GM18519 (cell line): ENCODE results near the gene NCK1.

ENCODE experiments used
- ATAC-seq: cut with Tn5 transposase; IDR thresholded peaks from one replicate; pipeline ENCODE4 v1.9.1; 2021; ENCODE audit warnings: mild to moderate bottlenecking, moderate library complexity; ENCODE audit not compliant: unreplicated experiment, low FRiP score

Gene NCK1

DNA sequence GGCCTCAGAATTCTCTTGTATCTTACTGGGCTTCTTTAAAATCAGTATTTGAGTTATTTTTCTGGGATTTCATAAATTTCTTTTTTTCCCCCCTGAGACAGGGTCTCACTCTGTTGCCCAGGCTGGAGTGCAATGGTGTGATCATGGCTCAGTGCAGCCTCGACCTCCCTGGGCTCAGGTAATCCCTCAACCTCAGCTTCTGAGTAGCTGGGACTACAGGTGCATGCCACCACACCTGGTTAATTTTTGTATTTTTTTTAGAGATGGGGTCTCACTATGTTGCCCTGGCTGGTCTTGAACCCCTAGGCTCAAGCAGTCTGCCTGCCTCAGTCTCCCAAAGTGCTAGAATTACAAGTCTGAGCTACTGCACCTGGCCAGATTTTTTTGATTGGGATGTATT lies 43.5 kb downstream of the NCK1 start:
- ATAC-seq, result no peak

DNA sequence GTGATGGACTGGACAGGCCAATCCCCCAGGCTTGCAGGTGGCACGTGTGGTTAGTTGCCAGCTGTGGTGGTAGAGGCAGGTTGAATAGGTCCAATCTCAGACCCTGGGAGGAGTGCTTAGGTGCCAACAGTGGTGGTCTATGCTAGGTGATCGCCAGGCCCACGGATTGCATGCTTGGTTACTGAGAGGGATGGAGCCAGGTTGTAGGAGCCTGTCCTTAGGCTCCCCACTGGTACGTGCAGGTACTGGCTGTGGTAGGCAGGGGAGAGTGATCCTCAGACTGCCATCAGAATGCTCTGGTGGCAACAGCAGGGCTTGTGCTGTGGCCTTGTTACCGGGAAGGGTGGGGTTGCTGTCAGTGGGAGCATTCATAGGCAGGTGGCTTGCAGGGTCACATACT lies 44.7 kb downstream of the NCK1 start:
- ATAC-seq, result no peak

DNA sequence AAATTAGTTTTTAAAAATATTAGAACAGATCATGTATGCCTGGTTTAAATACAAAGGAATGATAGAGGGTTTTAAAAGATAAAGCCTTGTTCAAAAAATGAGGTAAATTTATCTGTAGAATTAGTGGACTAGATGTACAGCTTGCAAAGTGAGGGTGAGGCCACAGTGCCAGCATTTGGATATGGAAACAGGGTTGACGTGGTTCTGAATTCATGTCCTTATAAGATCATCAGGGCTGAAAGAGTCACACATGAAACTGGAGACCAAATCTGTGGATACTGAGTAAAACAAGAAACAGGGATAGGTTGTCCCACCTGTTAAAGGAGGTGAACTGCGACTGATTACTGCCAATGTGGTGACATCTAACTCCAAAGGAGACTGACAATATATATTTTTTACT lies 46.3 kb downstream of the NCK1 start:
- no peak for ATAC-seq

DNA sequence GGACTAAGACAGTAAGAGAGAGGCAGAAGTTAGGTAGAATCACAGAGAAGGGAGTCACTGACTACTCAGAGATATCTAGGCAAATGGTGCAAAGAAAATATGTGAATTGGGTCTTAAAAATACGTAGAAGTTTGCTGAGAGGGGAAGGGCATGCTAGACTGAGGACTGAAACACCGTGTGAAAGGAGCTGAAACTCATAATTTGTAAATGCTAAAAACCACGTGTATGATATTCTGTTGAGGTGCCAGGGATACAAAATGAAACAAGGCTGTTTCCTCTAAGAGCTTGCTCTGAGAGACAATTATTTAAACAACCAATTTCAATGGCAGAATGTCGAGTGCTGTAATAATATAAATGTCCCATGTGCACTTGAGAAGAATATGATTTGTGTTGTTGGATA lies 47.2 kb downstream of the NCK1 start:
- no peak for ATAC-seq

DNA sequence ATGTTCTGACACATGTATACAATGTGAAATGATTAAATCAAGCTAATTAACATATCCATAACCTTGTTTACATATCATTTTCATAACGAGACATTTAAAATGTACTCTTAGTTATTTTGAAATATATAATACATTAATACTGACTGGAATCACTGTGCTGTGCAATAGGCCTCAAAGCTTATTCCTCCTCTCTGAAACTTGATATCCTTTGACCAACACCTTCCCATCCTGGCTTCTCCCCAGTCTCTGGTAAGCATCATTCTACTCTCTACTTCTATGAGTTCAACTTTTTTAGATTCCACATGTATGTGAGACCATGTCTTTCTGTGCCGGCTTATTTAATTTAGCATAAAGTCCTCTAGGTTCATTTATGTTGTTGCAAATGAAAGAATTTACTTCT lies 48.7 kb downstream of the NCK1 start:
- no peak for ATAC-seq

DNA sequence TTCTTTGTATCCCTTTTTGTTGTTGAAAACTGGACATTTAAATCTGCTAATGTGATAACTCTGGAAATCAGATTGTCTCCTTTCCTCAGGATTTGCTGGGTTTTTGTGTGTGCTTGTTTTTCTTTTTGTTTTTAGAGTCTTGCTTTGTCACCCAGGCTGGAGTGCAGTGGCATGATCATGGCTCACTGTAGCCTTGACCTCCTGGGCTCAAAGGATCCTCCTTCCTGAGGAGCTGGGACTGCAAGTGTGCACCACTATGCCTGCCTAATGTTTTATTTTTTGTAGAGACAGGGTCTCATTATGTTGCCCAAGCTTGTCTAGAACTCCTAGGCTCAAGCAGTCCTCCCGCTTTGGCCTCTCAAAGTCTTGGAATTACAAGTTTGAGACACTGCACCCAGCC lies 51.2 kb downstream of the NCK1 start:
- no peak for ATAC-seq

DNA sequence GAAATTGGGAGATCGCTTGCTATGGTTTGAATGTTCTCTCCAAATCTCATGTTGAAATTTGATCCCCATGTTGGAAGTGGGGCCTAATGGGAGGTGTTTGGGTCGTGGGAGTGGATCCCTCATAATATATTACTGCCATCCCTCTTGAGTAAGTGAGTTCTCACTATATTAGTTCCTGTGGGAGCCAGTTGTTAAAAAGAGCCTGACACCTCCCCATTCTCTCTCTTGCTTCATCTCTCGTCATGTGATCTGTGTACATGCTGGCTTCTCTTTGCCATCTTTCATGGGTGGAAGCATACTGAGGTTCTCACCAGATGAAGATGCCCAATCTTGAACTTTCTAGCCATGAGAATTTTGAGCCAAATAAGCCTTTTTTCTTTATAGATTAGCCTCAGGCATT lies 52.7 kb downstream of the NCK1 start:
- no peak for ATAC-seq

DNA sequence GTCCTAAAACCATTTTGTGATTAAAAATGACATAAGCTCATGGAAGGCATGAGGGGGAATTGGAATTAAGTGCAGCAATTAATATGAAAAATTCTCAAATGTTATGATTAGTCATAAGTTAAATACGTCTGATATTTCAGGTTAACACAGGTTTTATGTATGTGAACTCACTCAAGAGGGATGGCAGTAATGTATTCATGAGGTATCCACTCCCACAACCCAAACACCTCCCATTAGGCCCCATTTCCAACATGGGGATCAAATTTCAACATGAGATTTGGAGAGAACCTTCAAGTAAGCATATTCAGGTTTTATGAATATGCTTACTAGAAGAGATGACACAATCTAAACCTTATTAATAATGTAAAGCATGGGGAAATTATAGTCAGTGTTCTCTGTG lies 54.2 kb downstream of the NCK1 start:
- no peak for ATAC-seq

DNA sequence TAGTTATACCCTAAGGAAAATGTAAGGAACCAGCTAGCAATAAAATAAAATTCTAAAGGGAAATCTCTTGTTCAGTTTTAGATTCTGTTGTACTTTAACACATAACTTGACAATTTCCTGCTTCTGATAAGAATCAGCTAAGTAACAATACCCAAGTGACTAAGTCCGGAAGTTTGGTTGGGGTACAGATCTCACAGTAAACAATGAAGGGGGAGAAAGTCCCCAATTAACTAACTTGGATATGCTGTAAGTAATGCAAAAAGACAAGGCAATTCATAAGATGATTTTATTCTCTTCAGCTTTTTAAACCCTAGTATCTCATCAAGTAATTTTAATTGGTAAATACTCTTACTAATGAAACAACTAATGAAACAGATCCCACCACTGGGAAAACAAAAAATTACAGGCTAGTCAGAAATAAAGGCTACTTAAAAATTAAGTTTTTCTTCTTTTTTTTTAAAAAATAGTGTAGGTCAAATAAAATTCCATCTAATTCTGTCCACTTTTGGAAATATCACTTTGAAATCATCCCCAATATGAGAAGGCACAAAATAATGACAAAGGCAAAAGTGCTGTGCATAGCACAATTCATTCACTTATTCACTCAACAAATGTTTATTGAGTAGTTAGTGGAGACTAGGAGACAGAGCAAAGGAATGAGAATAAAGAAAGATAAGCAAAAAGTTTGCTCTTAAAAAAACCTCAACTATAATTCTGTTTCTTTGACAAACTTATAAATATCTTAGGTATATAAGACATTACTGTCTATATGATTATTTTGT lies 58.0 kb downstream of the NCK1 start:
- peak; percentile 81 for ATAC-seq

DNA sequence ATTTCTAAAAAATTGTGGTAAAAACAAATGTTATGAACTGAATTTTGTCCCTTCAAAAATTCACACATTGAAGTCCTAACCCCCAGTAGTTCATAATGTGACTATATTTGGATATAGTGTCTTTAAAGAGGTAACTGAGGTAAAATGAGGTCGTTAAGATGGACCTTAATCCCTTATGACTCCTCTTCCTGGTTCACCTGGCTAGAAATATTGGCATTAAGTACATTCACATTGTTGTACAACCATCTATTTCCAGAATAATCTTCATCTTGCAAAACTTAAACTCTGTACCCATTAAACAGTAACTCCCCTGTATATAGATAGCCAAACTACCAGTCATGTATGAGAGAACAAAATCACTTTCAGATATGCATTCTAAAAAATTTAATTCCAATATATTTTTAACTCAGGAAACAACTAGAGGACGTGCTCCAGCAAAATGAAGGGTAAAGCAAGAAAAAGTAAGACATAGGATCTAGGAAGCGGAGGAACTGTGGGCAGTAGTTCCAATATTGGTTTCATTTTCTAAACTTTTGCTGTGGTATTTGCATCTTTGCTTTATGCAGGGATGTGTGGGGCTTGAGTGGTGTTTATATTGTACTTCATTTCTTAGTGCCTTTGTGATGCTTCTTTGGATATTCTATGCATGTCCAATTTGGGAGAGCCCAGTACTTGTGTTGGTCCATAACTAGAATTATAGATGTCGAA lies 59.0 kb downstream of the NCK1 start:
- ATAC-seq, result no peak

DNA sequence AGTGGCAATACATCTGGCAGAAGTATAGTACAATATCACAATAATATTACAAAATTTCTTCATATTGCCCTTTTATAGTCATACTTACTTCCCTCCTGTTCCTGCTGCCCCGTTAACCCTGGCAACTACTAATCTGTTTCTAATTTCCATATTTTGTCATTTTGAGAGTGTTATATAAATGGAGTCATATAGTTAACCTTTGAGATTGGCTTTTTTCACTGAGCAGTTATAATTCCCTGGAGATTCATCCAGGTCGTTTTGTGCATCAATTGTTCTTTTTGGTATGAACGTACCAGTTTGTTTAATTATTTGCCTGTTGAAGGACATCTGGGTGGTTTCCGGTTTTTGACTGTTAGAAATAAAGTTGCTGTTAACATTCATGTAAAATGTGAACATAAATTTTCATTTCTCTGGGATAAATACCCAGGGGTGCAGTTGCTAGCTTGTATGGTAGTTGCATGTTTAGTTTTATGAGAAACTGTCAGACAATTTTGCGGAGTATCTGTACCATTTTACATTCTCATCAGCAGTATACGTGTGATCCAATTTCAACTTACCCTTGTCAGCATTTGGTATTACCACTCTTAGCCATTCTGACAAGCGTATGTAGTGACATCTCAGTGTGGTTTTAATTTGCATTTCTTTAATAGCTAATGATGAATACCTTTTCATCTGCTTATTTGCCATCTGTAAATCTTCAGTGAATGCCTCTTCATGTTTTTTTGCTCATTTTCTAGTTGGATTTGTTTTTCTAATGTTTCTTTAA lies 63.6 kb downstream of the NCK1 start:
- no peak for ATAC-seq

DNA sequence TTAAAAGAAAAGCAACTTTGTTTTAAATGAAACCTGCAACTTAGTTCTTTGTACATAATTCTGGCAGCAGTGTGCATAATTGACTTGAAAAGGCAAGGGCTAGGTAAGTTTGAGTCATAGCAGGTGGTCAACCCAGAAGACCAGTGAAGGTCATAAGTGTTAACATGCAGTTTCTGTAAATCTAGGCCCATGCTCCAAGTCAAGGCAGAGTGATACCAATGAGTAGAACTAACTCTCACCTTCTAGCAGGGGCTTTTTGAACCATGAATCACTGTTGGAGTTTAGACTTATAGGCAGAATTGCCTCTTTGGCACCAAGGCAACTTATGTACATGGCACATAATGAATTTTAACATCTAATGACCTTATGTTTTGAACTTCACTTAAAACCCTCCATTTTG lies 66.2 kb downstream of the NCK1 start:
- ATAC-seq, result no peak

DNA sequence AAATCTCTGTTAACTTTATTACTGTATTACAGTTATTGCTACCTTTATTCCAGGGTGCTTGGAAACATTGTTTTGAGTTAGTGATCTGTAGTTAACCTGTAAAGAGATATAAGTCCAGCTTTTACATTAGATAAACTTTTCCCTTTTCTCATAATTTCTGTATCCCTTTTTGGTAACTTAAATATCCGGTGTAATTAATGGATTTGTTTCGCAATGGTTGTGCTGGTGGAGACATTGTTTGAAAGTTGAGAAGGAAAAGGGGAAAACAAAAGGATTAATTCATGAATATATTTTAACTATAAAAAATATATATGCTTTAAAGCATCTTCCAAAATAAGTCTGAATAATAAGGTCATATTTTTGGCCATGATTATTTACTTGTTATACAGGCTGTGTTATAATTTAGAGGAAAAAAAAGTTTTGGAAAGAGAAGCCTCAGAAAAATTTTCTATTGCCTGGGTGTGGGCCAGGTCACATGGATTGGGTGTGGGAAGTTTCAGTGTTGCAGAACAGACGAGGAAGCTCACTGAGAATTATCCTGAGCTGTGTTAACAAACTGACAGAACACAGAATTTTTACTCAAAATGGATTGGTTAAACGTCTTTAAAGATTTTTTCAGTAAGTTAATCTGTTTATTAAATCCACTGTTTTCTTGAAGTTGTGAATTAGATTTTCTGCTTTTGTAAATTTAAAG lies 68.1 kb downstream of the NCK1 start:
- ATAC-seq, result no peak

DNA sequence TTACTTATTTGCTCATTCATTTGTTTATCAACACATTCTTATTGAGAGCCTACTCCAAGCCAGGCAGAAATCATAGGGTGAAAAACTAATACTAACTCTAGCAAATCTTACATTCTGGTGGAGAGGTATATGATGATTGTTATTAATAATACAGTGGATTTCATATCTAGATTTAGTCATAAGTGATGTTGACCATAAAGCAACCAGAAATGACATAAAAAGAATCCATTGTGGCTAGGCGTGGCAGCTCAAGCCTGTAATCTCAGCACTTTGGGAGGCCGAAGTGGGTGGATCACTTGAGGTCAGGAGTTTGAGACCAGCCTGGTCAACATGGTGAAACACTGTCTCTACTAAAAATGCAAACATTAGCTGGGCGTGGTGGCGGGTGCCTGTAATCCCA lies 69.6 kb downstream of the NCK1 start:
- no peak for ATAC-seq

DNA sequence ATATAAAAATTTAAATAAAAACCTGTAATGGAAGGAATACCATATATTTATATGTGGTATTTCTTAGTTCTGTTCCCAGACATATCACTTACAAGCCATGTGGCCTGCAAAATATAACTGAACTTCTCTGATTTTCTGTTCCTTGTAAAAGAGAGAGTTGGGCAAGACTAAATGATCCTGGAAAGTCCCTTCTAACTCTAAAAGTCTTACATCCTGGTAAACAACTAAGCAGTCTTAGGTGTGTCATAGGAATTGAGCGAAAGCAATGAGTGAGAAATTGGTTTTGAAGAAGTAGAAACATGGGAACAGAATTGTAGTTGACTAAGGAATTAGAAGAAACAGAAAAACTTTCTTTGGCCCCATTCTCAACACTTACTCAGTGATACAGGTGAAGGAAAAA lies 70.5 kb downstream of the NCK1 start:
- no peak for ATAC-seq

DNA sequence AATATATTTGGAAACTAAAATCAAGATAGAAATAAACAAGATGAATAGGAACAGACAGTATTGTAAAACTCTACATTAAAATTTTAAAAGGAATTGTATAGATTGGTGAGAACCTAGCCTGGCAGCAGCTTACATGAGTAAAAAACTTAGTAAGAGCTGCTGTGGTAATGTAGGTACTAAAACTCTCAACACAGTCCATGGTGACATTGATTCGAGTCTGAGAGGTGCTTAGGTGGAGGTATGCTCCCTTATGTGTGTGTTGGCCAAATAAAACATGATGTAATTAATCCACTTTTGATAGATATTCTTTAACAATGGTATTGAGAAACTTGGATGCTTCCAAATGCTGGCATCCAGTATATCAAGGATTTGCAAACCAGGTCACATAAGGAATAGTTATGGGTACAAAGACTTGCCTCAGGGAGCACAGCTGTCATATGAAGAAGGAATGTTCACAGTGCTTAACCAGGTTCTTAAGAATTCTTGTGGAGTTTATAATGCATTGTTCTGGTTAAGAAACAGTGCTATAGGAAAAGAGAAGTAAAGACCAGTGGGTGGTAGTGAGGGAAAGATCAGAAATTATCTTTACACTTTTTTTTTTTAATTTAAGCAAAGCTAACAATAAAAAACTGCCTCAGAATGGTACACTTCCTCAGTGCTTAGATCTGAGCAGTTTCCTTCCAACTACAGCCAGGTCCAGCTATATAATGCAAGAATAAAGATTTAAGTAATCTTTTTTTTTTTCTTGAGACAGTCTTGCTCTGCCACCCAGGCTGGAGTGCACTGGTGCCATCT lies 71.2 kb downstream of the NCK1 start:
- ATAC-seq, result no peak

DNA sequence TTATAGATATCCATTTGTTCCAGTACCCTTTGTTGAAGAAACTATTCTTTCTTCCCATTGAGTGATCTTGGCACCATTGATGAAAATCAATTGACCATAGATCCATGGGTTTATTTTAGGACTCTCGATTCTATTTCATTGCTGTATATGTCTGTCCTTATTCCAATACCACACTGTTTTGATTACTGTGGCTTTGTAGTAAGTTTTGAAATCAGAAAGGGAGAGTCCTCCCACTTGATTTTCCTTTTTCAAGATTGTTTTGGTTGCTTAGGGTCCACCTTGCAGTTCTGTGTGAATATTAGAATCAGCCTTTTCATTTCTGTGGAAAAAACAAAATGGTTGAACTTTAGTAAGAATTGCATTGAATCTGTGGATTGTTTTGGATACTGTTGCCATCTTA lies 75.2 kb downstream of the NCK1 start:
- no peak for ATAC-seq

DNA sequence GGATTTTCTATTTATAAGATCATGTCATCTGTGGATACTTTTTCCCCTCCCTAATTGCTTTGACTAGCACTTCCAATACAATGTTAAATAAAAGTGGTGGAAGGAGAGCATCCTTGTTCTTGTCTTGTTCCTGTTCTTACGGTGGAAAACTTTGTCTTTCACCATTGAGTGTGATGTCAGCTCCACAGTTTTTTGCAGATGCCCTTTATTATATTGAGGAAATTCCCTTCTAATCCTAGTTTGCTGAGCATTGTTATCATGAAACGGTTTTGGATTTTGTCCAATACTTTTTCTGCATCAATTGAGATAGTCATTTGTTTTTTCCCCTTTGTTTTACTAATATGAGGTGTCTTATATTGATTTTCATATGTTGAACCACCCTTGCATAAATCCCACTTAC lies 75.8 kb downstream of the NCK1 start:
- no peak for ATAC-seq

DNA sequence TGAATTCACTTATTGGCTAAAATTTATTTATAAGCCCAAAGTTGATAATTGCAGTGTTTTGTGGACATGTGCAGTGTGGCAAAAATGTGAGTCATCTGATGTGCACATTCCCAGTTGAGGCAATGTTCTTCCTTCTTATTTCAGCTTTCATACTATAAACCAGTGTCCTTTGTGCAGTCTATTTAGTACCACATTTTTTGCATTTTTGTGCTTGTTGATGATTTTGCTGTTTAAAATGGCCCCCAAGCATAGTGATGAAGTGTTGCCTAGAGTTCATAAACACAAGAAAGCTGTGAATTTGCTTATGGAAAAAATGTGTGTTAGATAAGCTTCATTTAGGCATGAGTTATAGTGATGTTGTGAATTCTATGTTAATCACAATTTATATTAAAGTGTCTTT lies 76.3 kb downstream of the NCK1 start:
- no peak for ATAC-seq

DNA sequence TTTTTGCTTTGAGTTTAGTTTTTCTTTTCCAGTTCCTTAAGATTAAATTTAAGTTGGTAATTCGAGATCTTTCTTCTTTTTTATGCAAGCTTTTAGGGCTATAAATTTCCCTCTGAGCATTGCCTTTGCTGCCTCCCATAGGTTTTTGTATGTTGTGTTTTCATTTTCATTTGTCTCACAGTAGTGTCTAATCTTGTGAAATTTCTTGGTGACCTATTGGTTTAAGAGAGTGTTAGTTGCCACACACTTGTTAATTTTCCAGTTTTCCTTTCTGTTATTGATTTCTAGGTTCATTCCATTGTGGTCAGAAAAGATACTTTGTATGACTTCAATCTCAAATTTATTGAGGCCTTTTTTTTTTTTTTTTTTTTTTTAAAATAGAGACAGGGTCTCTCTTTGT lies 77.5 kb downstream of the NCK1 start:
- no peak for ATAC-seq
